Measurements from ENCODE around the gene UNC93B1. TPM values are rescaled to one million over a fixed set of nuclear protein-coding genes. Genes with fewer than 3 reads are reported as not detected.
A peak's percentile ranks its signal among the peaks of the same experiment; 100 is the strongest.

The UNC93B1 gene
- total and polyA plus RNA-seq, 2 of the 13 experiments (the other 11 are each of a cell fraction or from before 2014, with no cell fraction given): 8.8 to 18.9 TPM

DNA sequence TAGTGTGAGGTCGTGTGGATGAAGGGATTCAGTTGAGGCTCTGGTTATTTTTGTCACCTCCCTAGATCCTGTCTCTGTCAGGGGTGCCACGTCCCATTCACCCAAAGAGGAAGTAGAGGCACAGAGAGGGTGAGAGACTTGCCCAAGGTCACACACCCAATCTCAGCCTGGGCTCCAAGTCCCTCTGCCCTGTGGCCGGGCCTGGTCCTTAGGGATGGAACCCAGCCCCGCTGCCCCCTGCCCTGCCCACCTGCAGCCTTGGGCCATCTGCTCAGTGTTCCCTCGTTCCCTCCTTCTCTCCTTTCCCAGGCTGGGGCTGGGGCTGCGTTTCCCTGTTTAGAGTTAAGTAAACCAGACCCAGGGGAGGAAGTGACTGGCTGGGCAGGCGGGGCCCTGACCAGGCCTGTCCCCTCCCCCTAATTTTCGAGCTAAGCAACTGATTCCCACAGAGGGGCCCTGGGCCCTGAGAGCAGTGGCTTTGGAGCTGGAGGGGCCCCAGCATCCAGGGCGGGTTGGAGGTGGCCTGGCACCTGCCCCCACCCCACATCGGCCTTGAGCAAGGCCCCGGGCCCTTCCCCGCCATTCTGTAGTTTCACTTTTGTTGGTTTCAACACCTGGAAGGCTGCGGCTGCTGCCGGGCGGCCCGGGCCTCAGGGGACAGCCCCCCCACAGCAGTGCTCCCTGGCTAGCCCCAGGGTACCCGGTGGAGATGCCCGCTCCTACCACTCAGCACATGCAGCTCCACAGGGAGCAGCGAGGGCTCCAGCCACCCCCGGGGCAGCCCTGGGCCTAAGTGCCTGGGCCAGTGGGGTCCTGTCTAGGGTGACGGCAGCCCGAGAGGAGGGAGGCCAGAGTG is 36.4 kb upstream of the UNC93B1 start:
- peak overlapping the region; percentile 99 for H3K4me2 ChIP-seq (ENCODE audit: low read depth, low read length)
- H2AFZ ChIP-seq (ENCODE audit: low read length): no peak overlapping the region
- in situ Hi-C loops (cut with HindIII; ENCODE audit: extremely low pct_ligation_motif_present, low pct_unique_long_range_greater_than_20kb): no loop called here
- H3K27ac ChIP-seq (ENCODE audit: extremely low read length, insufficient read depth, low read length): peak overlapping the region; percentile 95
- H3K9me3 ChIP-seq (ENCODE audit: low read length): no peaks in the 10 kb centered on the region
- TSS peak; percentile 38 for BruUV-seq (replicated peaks)
- H3K36me3 ChIP-seq (replicated peaks in 1 of 2; ENCODE audit: control insufficient read depth in 1 of 2, insufficient read depth in 2 of 2, low read length in 2 of 2): peaks cover 2 to 8% of the 10 kb centered on the region in 2 experiments; a peak in 3 of 5 replicates
- H3K9ac ChIP-seq (ENCODE audit: insufficient read depth, low read depth, low read length): peak overlapping the region; percentile 92
- intact Hi-C loops (cut with micrococcal nuclease; ENCODE audit: unreplicated experiment): no loop called here
- FAIRE-seq (peak; percentile 51), ATAC-seq (peak; percentile 45), DNase-seq (ENCODE audit: low spot score) (peak; percentile 79)
- no peaks in the 10 kb centered on the region for H3K27me3 ChIP-seq (ENCODE audit: control insufficient read depth in 1 of 2, insufficient read depth in 2 of 2, low read length in 2 of 2)
- H3K4me1 ChIP-seq (ENCODE audit: insufficient read depth, low read length): peaks cover 30% of the 10 kb centered on the region
- peaks cover 17% of the 10 kb centered on the region for H3K79me2 ChIP-seq (ENCODE audit: insufficient read depth, low read length)
- ChIA-PET POLR2A (interaction anchor here (0.7 to 3.5 kb wide), 10 partner anchors 9 to 106 kb away, joined by 3 to 17 read pairs (median 6); partner anchors contain the start of genes ALDH3B1 and NDUFS8), CTCF (ENCODE audit: low intra/inter-chr PET ratio, low total read pairs) (no interaction called here)
- H4K20me1 ChIP-seq (ENCODE audit: insufficient read depth, low read length): no peaks in the 10 kb centered on the region
- WGBS (ENCODE audit: low lambda C conversion rate): 6% methylated on average over 12 of the region's 22 CpGs
- H3K4me3 ChIP-seq (replicated peaks in 1 of 3; ENCODE audit: insufficient read depth in 1 of 3, low read depth in 2 of 3, low read length in 3 of 3): peak overlapping the region; percentile 76 to 84 (median 78)
- TF ChIP-seq, protein P1, sequence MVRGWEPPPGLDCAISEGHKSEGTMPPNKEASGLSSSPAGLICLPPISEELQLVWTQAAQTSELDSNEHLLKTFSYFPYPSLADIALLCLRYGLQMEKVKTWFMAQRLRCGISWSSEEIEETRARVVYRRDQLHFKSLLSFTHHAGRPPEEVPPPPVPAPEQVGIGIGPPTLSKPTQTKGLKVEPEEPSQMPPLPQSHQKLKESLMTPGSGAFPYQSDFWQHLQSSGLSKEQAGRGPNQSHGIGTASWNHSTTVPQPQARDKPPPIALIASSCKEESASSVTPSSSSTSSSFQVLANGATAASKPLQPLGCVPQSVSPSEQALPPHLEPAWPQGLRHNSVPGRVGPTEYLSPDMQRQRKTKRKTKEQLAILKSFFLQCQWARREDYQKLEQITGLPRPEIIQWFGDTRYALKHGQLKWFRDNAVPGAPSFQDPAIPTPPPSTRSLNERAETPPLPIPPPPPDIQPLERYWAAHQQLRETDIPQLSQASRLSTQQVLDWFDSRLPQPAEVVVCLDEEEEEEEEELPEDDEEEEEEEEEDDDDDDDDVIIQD (CRISPR knock-in tag; IDR thresholded peaks at IDR 0.05; ENCODE audit: low read depth): 0 out of 2 replicates have a peak, but pooled peaks have one; percentile 25
- 0 out of 2 replicates have a peak, but pooled peaks have one; percentile 40 for TF ChIP-seq ZNF264 (CRISPR knock-in tag; IDR thresholded peaks at IDR 0.05)
- TF ChIP-seq ZNF777 (CRISPR knock-in tag; IDR thresholded peaks at IDR 0.05): no peak
- TF ChIP-seq, protein P2, sequence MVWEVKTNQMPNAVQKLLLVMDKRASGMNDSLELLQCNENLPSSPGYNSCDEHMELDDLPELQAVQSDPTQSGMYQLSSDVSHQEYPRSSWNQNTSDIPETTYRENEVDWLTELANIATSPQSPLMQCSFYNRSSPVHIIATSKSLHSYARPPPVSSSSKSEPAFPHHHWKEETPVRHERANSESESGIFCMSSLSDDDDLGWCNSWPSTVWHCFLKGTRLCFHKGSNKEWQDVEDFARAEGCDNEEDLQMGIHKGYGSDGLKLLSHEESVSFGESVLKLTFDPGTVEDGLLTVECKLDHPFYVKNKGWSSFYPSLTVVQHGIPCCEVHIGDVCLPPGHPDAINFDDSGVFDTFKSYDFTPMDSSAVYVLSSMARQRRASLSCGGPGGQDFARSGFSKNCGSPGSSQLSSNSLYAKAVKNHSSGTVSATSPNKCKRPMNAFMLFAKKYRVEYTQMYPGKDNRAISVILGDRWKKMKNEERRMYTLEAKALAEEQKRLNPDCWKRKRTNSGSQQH (CRISPR knock-in tag; IDR thresholded peaks at IDR 0.05; ENCODE audit: low read depth): no peak
- TF ChIP-seq SSRP1 (CRISPR knock-in tag; IDR thresholded peaks at IDR 0.05): no peak
- no peak for TF ChIP-seq ZNF329 (CRISPR knock-in tag; IDR thresholded peaks at IDR 0.05; ENCODE audit: low read depth)
- TF ChIP-seq, protein P3, sequence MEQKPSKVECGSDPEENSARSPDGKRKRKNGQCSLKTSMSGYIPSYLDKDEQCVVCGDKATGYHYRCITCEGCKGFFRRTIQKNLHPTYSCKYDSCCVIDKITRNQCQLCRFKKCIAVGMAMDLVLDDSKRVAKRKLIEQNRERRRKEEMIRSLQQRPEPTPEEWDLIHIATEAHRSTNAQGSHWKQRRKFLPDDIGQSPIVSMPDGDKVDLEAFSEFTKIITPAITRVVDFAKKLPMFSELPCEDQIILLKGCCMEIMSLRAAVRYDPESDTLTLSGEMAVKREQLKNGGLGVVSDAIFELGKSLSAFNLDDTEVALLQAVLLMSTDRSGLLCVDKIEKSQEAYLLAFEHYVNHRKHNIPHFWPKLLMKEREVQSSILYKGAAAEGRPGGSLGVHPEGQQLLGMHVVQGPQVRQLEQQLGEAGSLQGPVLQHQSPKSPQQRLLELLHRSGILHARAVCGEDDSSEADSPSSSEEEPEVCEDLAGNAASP (CRISPR knock-in tag; IDR thresholded peaks at IDR 0.05; ENCODE audit: borderline replicate concordance): no peak
- TF ChIP-seq JUNB (CRISPR knock-in tag; IDR thresholded peaks at IDR 0.05; ENCODE audit: borderline replicate concordance): no peak
- peak; percentile 86 for TF ChIP-seq SAP130 (CRISPR knock-in tag; IDR thresholded peaks at IDR 0.05; ENCODE audit: low read depth)
- TF ChIP-seq, protein P4, sequence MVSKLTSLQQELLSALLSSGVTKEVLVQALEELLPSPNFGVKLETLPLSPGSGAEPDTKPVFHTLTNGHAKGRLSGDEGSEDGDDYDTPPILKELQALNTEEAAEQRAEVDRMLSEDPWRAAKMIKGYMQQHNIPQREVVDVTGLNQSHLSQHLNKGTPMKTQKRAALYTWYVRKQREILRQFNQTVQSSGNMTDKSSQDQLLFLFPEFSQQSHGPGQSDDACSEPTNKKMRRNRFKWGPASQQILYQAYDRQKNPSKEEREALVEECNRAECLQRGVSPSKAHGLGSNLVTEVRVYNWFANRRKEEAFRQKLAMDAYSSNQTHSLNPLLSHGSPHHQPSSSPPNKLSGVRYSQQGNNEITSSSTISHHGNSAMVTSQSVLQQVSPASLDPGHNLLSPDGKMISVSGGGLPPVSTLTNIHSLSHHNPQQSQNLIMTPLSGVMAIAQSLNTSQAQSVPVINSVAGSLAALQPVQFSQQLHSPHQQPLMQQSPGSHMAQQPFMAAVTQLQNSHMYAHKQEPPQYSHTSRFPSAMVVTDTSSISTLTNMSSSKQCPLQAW (CRISPR knock-in tag; IDR thresholded peaks at IDR 0.05): peak; percentile 33
- no peak for TF ChIP-seq ZNF501 (CRISPR knock-in tag; IDR thresholded peaks at IDR 0.05)
- TF ChIP-seq MAFF (IDR thresholded peaks at IDR 0.05; ENCODE audit: low read depth, low read length): no peak
- no peak for TF ChIP-seq RXRB (CRISPR knock-in tag; IDR thresholded peaks at IDR 0.05; ENCODE audit: borderline replicate concordance)
- TF ChIP-seq TOPORS (CRISPR knock-in tag; IDR thresholded peaks at IDR 0.05): no peak
- no peak for TF ChIP-seq ZFP90 (CRISPR knock-in tag; IDR thresholded peaks at IDR 0.05; ENCODE audit: borderline replicate concordance)
- TF ChIP-seq, protein P5, sequence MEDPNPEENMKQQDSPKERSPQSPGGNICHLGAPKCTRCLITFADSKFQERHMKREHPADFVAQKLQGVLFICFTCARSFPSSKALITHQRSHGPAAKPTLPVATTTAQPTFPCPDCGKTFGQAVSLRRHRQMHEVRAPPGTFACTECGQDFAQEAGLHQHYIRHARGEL (CRISPR knock-in tag; IDR thresholded peaks at IDR 0.05): no peak
- TF ChIP-seq ZNF121 (CRISPR knock-in tag; IDR thresholded peaks at IDR 0.05): no peak
